DOHH2 (cell line): ENCODE results near the gene LIPC.

ENCODE experiments used
- CTCF ChIP-seq: fragments of 200-600 bp; sonication (generic); IDR thresholded peaks from one replicate; pipeline ENCODE4 v1.5.1; 2014; ENCODE audit warnings: antibody characterized with exemption, mild to moderate bottlenecking, low read depth, low read length; ENCODE audit not compliant: poor library complexity, severe bottlenecking
- EZH2phosphoT487 ChIP-seq: fragments of 200-600 bp; sonication (generic); IDR thresholded peaks from 2 replicates; pipeline ENCODE4 v1.6.1; 2017; ENCODE audit warnings: borderline replicate concordance, mild to moderate bottlenecking, antibody characterized with exemption, low read length, moderate library complexity, mixed read lengths

- no peak for TF ChIP-seq CTCF
- no peak for TF ChIP-seq EZH2phosphoT487
These were observed 115.1 kb downstream of the LIPC start for GRCh38 chr15:58546635-58547627.
